Measurements from ENCODE around the gene SPOUT1. TPM values are rescaled to one million over a fixed set of nuclear protein-coding genes. Genes with fewer than 3 reads are reported as not detected.

SPOUT1 gene
- polyA plus RNA-seq, 3 donors: 25.7 to 29.9 (median 29.3) TPM

GRCh38 chr9:128838338-128838737, 8.7 kb upstream of the SPOUT1 start:
- H3K4me3 Mint-ChIP-seq: no peak overlapping the region
- no peaks in the 10 kb centered on the region for H3K9me3 ChIP-seq (replicated peaks in 1 of 2; ENCODE audit: control insufficient read depth in 1 of 2, insufficient read depth in 1 of 2, low read length in 2 of 2)
- H3K27me3 ChIP-seq (ENCODE audit: control insufficient read depth in 2 of 2, insufficient read depth in 2 of 2, low read length in 2 of 2): no peaks in the 10 kb centered on the region
- H3K36me3 Mint-ChIP-seq: peaks cover 2 to 24% of the 10 kb centered on the region in 2 donors
- no peaks in the 10 kb centered on the region for H3K36me3 ChIP-seq (replicated peaks in 1 of 2; ENCODE audit: control insufficient read depth in 1 of 2, insufficient read depth in 2 of 2, low read length in 2 of 2)
- no peak for DNase-seq
- no peaks in the 10 kb centered on the region for H3K9me3 Mint-ChIP-seq
- no peak overlapping the region for H3K9ac ChIP-seq (ENCODE audit: insufficient read depth, low read length, poor library complexity, severe bottlenecking)
- no peaks in the 10 kb centered on the region for H3K4me1 ChIP-seq (ENCODE audit: control insufficient read depth in 1 of 2, insufficient read depth in 2 of 2, low read length in 2 of 2)
- no peaks in the 10 kb centered on the region for H3K4me1 Mint-ChIP-seq
- H3K27me3 Mint-ChIP-seq (ENCODE audit: low read depth in 3 of 3): no peaks in the 10 kb centered on the region
- no peaks in the 10 kb centered on the region for H3K79me2 ChIP-seq (ENCODE audit: insufficient read depth, low read length)
- H3K27ac Mint-ChIP-seq: peak overlapping the region in 2 of 7 donors; percentile 37 to 68
- 100% methylated on average over 2 of the region's 3 CpGs for WGBS (ENCODE audit: insufficient coverage)
- no peak overlapping the region for H3K27ac ChIP-seq (ENCODE audit: low read depth in 1 of 2, low read length in 2 of 2)
- no peak overlapping the region for H2AFZ ChIP-seq (ENCODE audit: insufficient read depth, low read depth, low read length, poor library complexity, severe bottlenecking)
- intact Hi-C loops (cut with micrococcal nuclease): no loop called here
- H3K4me2 ChIP-seq (replicated peaks; ENCODE audit: extremely low read depth, low read length, poor library complexity, severe bottlenecking): no peak overlapping the region
- TF ChIP-seq CTCF (IDR thresholded peaks at IDR 0.05): no peak
- H3K4me3 ChIP-seq (replicated peaks in 1 of 3; ENCODE audit: low read depth in 2 of 3, low read length in 3 of 3): no peak overlapping the region
- no peaks in the 10 kb centered on the region for H4K20me1 ChIP-seq (ENCODE audit: insufficient read depth, low read length)

GRCh38 chr9:128836509-128837145, 7.0 kb upstream of the SPOUT1 start:
- no peak for TF ChIP-seq CTCF (IDR thresholded peaks at IDR 0.05)
- H2AFZ ChIP-seq (ENCODE audit: insufficient read depth, low read depth, low read length, poor library complexity, severe bottlenecking): no peak overlapping the region
- WGBS (ENCODE audit: insufficient coverage): 84% methylated on average over 9 of the region's 14 CpGs
- Mint-ChIP-seq H3K27ac (no peak overlapping the region), H3K4me1 (no peaks in the 10 kb centered on the region), H3K4me3 (no peak overlapping the region), H3K27me3 (ENCODE audit: low read depth in 3 of 3) (peaks cover 0 to 2% (median 0%) of the 10 kb centered on the region in 3 donors), H3K36me3 (peaks cover 2 to 20% of the 10 kb centered on the region in 2 donors), H3K9me3 (no peaks in the 10 kb centered on the region)
- no peaks in the 10 kb centered on the region for H4K20me1 ChIP-seq (ENCODE audit: insufficient read depth, low read length)
- H3K4me3 ChIP-seq (replicated peaks in 1 of 3; ENCODE audit: low read depth in 2 of 3, low read length in 3 of 3): no peak overlapping the region
- H3K4me2 ChIP-seq (replicated peaks; ENCODE audit: extremely low read depth, low read length, poor library complexity, severe bottlenecking): no peak overlapping the region
- no peak for DNase-seq
- H3K27ac ChIP-seq (ENCODE audit: low read depth in 1 of 2, low read length in 2 of 2): no peak overlapping the region
- H3K36me3 ChIP-seq (replicated peaks in 1 of 2; ENCODE audit: control insufficient read depth in 1 of 2, insufficient read depth in 2 of 2, low read length in 2 of 2): no peaks in the 10 kb centered on the region
- H3K4me1 ChIP-seq (ENCODE audit: control insufficient read depth in 1 of 2, insufficient read depth in 2 of 2, low read length in 2 of 2): no peaks in the 10 kb centered on the region
- no peaks in the 10 kb centered on the region for H3K9me3 ChIP-seq (replicated peaks in 1 of 2; ENCODE audit: control insufficient read depth in 1 of 2, insufficient read depth in 1 of 2, low read length in 2 of 2)
- H3K79me2 ChIP-seq (ENCODE audit: insufficient read depth, low read length): no peaks in the 10 kb centered on the region
- H3K27me3 ChIP-seq (ENCODE audit: control insufficient read depth in 2 of 2, insufficient read depth in 2 of 2, low read length in 2 of 2): no peaks in the 10 kb centered on the region
- intact Hi-C loops (cut with micrococcal nuclease): no loop called here
- no peak overlapping the region for H3K9ac ChIP-seq (ENCODE audit: insufficient read depth, low read length, poor library complexity, severe bottlenecking)

All from CD14-positive monocyte (primary cell).